HG03159 (cell line): Measurements from ENCODE around the gene KIAA1210.
A peak's percentile ranks its signal among the peaks of the same experiment; 100 is the strongest.

Source experiments
- ATAC-seq: cut with Tn5 transposase; IDR thresholded peaks from one replicate; pipeline ENCODE4 v1.9.1; 2021; ENCODE audit warnings: mild to moderate bottlenecking, moderate library complexity; ENCODE audit not compliant: unreplicated experiment

KIAA1210 gene

GRCh38 chrX:119093991-119094735, 33.4 kb downstream of the KIAA1210 start:
- no peak for ATAC-seq

- ATAC-seq = no peak
These were observed 37.0 kb downstream of the KIAA1210 start for GRCh38 chrX:119090627-119091026.

- no peak for ATAC-seq
These were observed 38.0 kb downstream of the KIAA1210 start for GRCh38 chrX:119089619-119090018.

- ATAC-seq = no peak
These were observed 40.5 kb downstream of the KIAA1210 start for GRCh38 chrX:119087121-119087520.

GRCh38 chrX:119084766-119085165, 42.8 kb downstream of the KIAA1210 start:
- no peak for ATAC-seq

GRCh38 chrX:119082278-119082677, 45.3 kb downstream of the KIAA1210 start:
- no peak for ATAC-seq

- ATAC-seq = no peak
These were observed 52.2 kb downstream of the KIAA1210 start for GRCh38 chrX:119075270-119076025.

- ATAC-seq = no peak
These were observed 53.7 kb downstream of the KIAA1210 start for GRCh38 chrX:119073911-119074310.

GRCh38 chrX:119073200-119073905, 54.3 kb downstream of the KIAA1210 start:
- ATAC-seq = no peak

GRCh38 chrX:119072744-119073143, 54.9 kb downstream of the KIAA1210 start, which contains the start of gene CT47C1:
Gene CT47C1, plus strand, starts transcription at chrX:119072993. Its CDS starts 233 bp downstream, at chrX:119073226.
- ATAC-seq = no peak

- peak; percentile 79 for ATAC-seq
These were observed 56.2 kb downstream of the KIAA1210 start for GRCh38 chrX:119071381-119071780.

- no peak for ATAC-seq
These were observed 57.9 kb downstream of the KIAA1210 start for GRCh38 chrX:119069762-119070161.

- ATAC-seq = no peak
These were observed 58.5 kb downstream of the KIAA1210 start for GRCh38 chrX:119069128-119069527.

GRCh38 chrX:119067023-119067739, 60.4 kb downstream of the KIAA1210 start:
- ATAC-seq = peak; percentile 54

- no peak for ATAC-seq
These were observed 64.2 kb downstream of the KIAA1210 start for GRCh38 chrX:119063428-119063827.

GRCh38 chrX:119062750-119063374, 64.8 kb downstream of the KIAA1210 start:
- no peak for ATAC-seq

- no peak for ATAC-seq
These were observed 71.9 kb downstream of the KIAA1210 start for GRCh38 chrX:119055687-119056086.

- no peak for ATAC-seq
These were observed 81.7 kb downstream of the KIAA1210 start for GRCh38 chrX:119045884-119046283.

- no peak for ATAC-seq
These were observed 84.6 kb downstream of the KIAA1210 start for GRCh38 chrX:119042996-119043395.

- ATAC-seq = no peak
These were observed 85.6 kb downstream of the KIAA1210 start for GRCh38 chrX:119042040-119042439.
